DND-41 (cell line): Measurements from ENCODE around the gene GSK3A.

Experiments used
- CTCF ChIP-seq: IDR thresholded peaks from 2 replicates; pipeline ENCODE4 v1.5.1; 2012; ENCODE audit warnings: borderline replicate concordance, low read length, moderate library complexity, mild to moderate bottlenecking; ENCODE audit not compliant: poor library complexity, severe bottlenecking; ENCODE audit errors: extremely low read depth
- EZH2 ChIP-seq: IDR thresholded peaks from 3 replicates; pipeline ENCODE4 v1.6.1; 2012; ENCODE audit warnings: borderline replicate concordance, low read depth, mild to moderate bottlenecking, moderate library complexity, low read length, inconsistent platforms; ENCODE audit not compliant: severe bottlenecking

GRCh38 chr19:42234364-42234763 lies 8.0 kb downstream of the GSK3A start:
- TF ChIP-seq CTCF (no peak), EZH2 (no peak)
